ENCODE results near the gene SEZ6L2.
"Not testable (repeated sequence)": the region's sequence is repeated elsewhere in the genome, so short reads cannot be mapped to it uniquely, and the experiment has no call there.

SEZ6L2 gene

GRCh38 chr16:29891525-29892457, 7.6 kb downstream of the SEZ6L2 start:
- DNase-seq (ENCODE audit: low spot score): no peak

GRCh38 chr16:29889372-29889771, 10.0 kb downstream of the SEZ6L2 start:
- not testable (repeated sequence) for DNase-seq (ENCODE audit: low spot score)

GRCh38 chr16:29883987-29884386, 15.4 kb downstream of the SEZ6L2 start:
- no peak for DNase-seq (ENCODE audit: low spot score)

- no peak for DNase-seq (ENCODE audit: low spot score)
Observed at GRCh38 chr16:29881050-29881449, 18.3 kb downstream of the SEZ6L2 start.

- peak; percentile 56 for DNase-seq (ENCODE audit: low spot score)
Observed at GRCh38 chr16:29878172-29878571, 21.2 kb downstream of the SEZ6L2 start.

- DNase-seq (ENCODE audit: low spot score): peak; percentile 57
Observed at GRCh38 chr16:29877266-29877961, 21.9 kb downstream of the SEZ6L2 start.

GRCh38 chr16:29876594-29877249, 22.6 kb downstream of the SEZ6L2 start:
- no peak for DNase-seq (ENCODE audit: low spot score)

- DNase-seq (ENCODE audit: low spot score): peak; percentile 57
Observed at GRCh38 chr16:29876217-29876593, 23.1 kb downstream of the SEZ6L2 start.

- no peak for DNase-seq (ENCODE audit: low spot score)
Observed at GRCh38 chr16:29875206-29875605, 24.1 kb downstream of the SEZ6L2 start.

- DNase-seq (ENCODE audit: low spot score): no peak
Observed at GRCh38 chr16:29873319-29873718, 26.0 kb downstream of the SEZ6L2 start.

- no peak for DNase-seq (ENCODE audit: low spot score)
Observed at GRCh38 chr16:29871822-29872546, 27.4 kb downstream of the SEZ6L2 start.

GRCh38 chr16:29869067-29869466, 30.3 kb downstream of the SEZ6L2 start:
- not testable (repeated sequence) for DNase-seq (ENCODE audit: low spot score)

- DNase-seq (ENCODE audit: low spot score): no peak
Observed at GRCh38 chr16:29868396-29869009, 30.8 kb downstream of the SEZ6L2 start.

GRCh38 chr16:29864205-29864604, 35.1 kb downstream of the SEZ6L2 start:
- DNase-seq (ENCODE audit: low spot score): no peak

- DNase-seq (ENCODE audit: low spot score): no peak
Observed at GRCh38 chr16:29863669-29863984, 35.7 kb downstream of the SEZ6L2 start.

- peak; percentile 89 for DNase-seq (ENCODE audit: low spot score)
Observed at GRCh38 chr16:29862884-29863668, 36.3 kb downstream of the SEZ6L2 start, which contains the start of gene CDIPT. CDIPT (minus strand) TSS chr16:29863226; CDS start chr16:29862857, 369 bp downstream.

- DNase-seq (ENCODE audit: low spot score): no peak
Observed at GRCh38 chr16:29862383-29862883, 36.9 kb downstream of the SEZ6L2 start.

GRCh38 chr16:29860218-29860617, 39.1 kb downstream of the SEZ6L2 start:
- DNase-seq (ENCODE audit: low spot score): no peak

- no peak for DNase-seq (ENCODE audit: low spot score)
Observed at GRCh38 chr16:29858974-29859373, 40.4 kb downstream of the SEZ6L2 start.

GRCh38 chr16:29858149-29858849, 41.1 kb downstream of the SEZ6L2 start:
- no peak for DNase-seq (ENCODE audit: low spot score)
